Stomach (tissue), 9 donors: ENCODE data around the gene TPST2. TPM values are rescaled to one million over a fixed set of nuclear protein-coding genes. Genes with fewer than 3 reads are reported as not detected.
A peak's percentile ranks its signal among the peaks of the same experiment; 100 is the strongest.

Source experiments
- DNase-seq, 2 donors: peaks; one replicate each; pipeline versions ENCODE4 v3.0.0 to v3.0.0-alpha.2; 2013 to 2019
- H3K27ac ChIP-seq, 5 donors: fragments of 200-600 bp in 4 of 5; sonication (generic) in 4 of 5; one replicate each; pipeline ENCODE4 v1.5.1; 2013 to 2019; ENCODE audit warnings: mild to moderate bottlenecking in 1 of 5, moderate library complexity in 1 of 5
- H3K27me3 ChIP-seq, 3 donors: fragments of 200-600 bp; sonication (generic); one replicate each; pipeline ENCODE4 v1.5.1; 2017 to 2019; ENCODE audit warnings: mixed run types in 1 of 3
- H3K36me3 ChIP-seq, 4 donors: fragments of 200-600 bp; sonication (generic); 1 replicate in 3 of 4; 2 replicates in 1 of 4; pipeline ENCODE4 v1.5.1; 2016 to 2019
- H3K4me1 ChIP-seq, 4 donors: fragments of 200-600 bp; sonication (generic); one replicate each; pipeline ENCODE4 v1.5.1; 2016 to 2019
- H3K4me3 ChIP-seq, 4 donors: fragments of 200-600 bp; sonication (generic) in 3 of 4; one replicate each; pipeline ENCODE4 v1.5.1; 2016 to 2019; ENCODE audit warnings: mild to moderate bottlenecking in 1 of 4
- H3K9me3 ChIP-seq, 4 donors: fragments of 200-600 bp; sonication (generic); one replicate each; pipeline ENCODE4 v1.5.1; 2016 to 2019
- EP300 ChIP-seq: sonication (generic); formaldehyde crosslinking; IDR thresholded peaks from one replicate; pipeline ENCODE4 v1.6.1; 2017; ENCODE audit warnings: antibody characterized with exemption
- POLR2A ChIP-seq, 4 donors: fragments of 450-650 bp; IDR thresholded peaks; one replicate each; pipeline ENCODE4 v1.6.1; 2016; ENCODE audit warnings: antibody characterized with exemption in 4 of 4, control low read depth in 2 of 4, mild to moderate bottlenecking in 1 of 4, moderate library complexity in 1 of 4
- POLR2AphosphoS5 ChIP-seq, 3 donors: sonication (generic); formaldehyde crosslinking; IDR thresholded peaks; one replicate each; pipeline ENCODE4 v1.6.1; 2016; ENCODE audit warnings: antibody characterized with exemption in 3 of 3
- WGBS, 5 donors: extraction: QIAGEN DNeasy Blood & Tissue Kit in 3 of 5; methylation state at CpG; one replicate each; pipeline versions ENCODE4 v1.1.5 to v1.1.7; 2013 to 2018; 5-methylcytosine and 5-hydroxymethylcytosine counted together
- intact Hi-C: fragments of 100-400 bp; cut with DNase I; formaldehyde crosslinking; loops from one replicate; pipeline ENCODE4 v1.15.1; 2023; ENCODE audit warnings: low total_unique reads
- polyA plus RNA-seq, 3 donors: library from polyadenylated mRNA; stranded (reverse); fragments of 200-250 nt; gene quantifications; one replicate each; pipeline ENCODE4 v1.2.3, GENCODE V29; 2013
- total RNA-seq, 5 donors: library from RNA; depleted of rRNA; stranded (reverse); fragments of >200 nt; gene quantifications; one replicate each; pipeline versions ENCODE4 v1.1.0 to v1.2.3, GENCODE V29; 2014 to 2016
- TF ChIP-seq, protein P1 (sequence below), 7 experiments: fragments of 450-650 bp in 4 of 7; fragments of 200-600 bp in 3 of 7; sonication (generic) in 3 of 7; IDR thresholded peaks; one replicate each; pipeline ENCODE4 v1.5.1; 2016 to 2019; ENCODE audit warnings: antibody characterized with exemption in 7 of 7, control low read depth in 2 of 7, mild to moderate bottlenecking in 1 of 7
- donor health status: healthy with polysubstance abuse.
- donor health status: Bipolar disorder and iron deficiency.
- donor health status: healthy.

TPST2 gene
- total and polyA plus RNA-seq, 8 donors = 5.3 to 88.3 (median 10.4) TPM

DNA sequence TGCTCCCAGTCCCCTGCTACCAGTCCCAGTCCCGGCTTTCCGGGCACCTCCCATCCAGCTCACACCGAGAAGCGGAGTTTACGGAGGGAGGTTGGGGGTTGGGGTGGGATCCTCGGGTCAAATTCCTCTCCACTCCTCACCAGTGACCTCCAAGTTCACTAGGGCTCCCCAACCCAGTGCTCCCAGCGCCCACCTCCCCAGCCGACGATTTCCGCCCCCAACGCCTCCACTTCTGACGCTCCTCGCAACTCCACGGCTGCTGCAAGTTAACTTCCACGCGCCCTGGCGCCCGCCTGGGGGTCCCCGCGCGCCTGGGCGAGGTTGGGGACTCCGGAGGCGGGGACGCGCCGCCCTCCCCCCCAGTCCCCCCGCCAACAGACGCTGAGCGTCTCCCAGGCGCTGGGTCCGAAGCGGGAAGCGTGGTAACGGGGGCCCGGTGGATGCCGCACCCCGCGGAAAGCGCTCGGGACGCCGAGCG is 526 bp downstream of the TPST2 start:
- DNase-seq = peak; percentile 38 to 62
- 0 to 1% (median 1%) methylated on average over 16 to 44 of the region's 44 CpGs for WGBS, 5 donors
- Histone ChIP-seq H3K4me1 (peaks cover 6 to 57% (median 31%) of the 10 kb centered on the region in 4 donors), H3K27me3 (peaks cover 0 to 7% (median 0%) of the 10 kb centered on the region in 3 donors), H3K27ac (peak overlapping the region; percentile 74 to 92 (median 85)), H3K4me3 (peak overlapping the region; percentile 88 to 94 (median 92)), H3K9me3 (no peaks in the 10 kb centered on the region), H3K36me3 (no peaks in the 10 kb centered on the region)
- intact Hi-C loops = no loop called here
- TF ChIP-seq EP300 (no peak), POLR2AphosphoS5 (IDR thresholded peaks at IDR 0.05) (no peak), POLR2A (IDR thresholded peaks at IDR 0.05) (no peak)
- TF ChIP-seq, protein P1, sequence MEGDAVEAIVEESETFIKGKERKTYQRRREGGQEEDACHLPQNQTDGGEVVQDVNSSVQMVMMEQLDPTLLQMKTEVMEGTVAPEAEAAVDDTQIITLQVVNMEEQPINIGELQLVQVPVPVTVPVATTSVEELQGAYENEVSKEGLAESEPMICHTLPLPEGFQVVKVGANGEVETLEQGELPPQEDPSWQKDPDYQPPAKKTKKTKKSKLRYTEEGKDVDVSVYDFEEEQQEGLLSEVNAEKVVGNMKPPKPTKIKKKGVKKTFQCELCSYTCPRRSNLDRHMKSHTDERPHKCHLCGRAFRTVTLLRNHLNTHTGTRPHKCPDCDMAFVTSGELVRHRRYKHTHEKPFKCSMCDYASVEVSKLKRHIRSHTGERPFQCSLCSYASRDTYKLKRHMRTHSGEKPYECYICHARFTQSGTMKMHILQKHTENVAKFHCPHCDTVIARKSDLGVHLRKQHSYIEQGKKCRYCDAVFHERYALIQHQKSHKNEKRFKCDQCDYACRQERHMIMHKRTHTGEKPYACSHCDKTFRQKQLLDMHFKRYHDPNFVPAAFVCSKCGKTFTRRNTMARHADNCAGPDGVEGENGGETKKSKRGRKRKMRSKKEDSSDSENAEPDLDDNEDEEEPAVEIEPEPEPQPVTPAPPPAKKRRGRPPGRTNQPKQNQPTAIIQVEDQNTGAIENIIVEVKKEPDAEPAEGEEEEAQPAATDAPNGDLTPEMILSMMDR (IDR thresholded peaks at IDR 0.05) = no peak

DNA sequence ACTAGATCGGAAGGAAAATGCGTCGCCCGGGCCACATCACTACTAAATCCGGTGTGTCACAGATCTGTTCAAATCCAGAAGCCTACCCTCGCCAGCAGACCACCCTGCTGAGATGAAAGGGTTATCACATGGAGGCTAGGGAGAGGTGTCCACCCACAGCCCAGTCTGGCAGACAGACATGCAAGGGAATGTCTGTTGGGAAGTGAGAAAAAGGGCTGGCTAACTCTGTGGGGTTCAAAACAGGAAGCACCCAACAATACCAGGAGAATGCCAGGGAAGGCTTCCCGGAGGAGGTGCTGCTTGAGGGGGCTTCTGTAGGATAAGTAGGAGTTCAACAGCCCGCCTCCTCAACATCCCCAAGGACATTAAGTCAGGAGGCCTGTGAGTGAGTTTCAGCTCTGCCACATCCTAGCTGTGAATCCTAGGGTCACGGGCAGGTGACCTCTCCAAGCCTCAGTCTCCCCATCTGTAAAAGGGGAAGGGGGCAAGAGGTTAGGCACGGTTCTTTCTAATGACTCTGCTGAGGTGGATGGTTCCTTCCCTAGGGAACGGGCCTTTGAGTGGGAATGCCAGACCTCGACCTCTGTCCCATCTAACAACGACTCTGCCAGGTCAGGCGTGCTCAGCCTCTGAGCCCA is 1.1 kb downstream of the TPST2 start:
- WGBS, 5 donors = 55 to 63% (median 56%) methylated on average over 13 to 14 of the region's 14 CpGs
- TF ChIP-seq EP300 = no peak
- TF ChIP-seq, protein P1 (IDR thresholded peaks at IDR 0.05) = no peak
- no peak for TF ChIP-seq POLR2AphosphoS5 (IDR thresholded peaks at IDR 0.05)
- TF ChIP-seq POLR2A (IDR thresholded peaks at IDR 0.05) = no peak
- intact Hi-C loops = no loop called here
- Histone ChIP-seq H3K4me3 (peak overlapping the region; percentile 88 to 94 (median 92)), H3K36me3 (no peaks in the 10 kb centered on the region), H3K27ac (peak overlapping the region; percentile 74 to 92 (median 85)), H3K9me3 (no peaks in the 10 kb centered on the region), H3K4me1 (peaks cover 6 to 57% (median 31%) of the 10 kb centered on the region in 4 donors), H3K27me3 (peaks cover 0 to 1% (median 0%) of the 10 kb centered on the region in 3 donors)
- no peak for DNase-seq

DNA sequence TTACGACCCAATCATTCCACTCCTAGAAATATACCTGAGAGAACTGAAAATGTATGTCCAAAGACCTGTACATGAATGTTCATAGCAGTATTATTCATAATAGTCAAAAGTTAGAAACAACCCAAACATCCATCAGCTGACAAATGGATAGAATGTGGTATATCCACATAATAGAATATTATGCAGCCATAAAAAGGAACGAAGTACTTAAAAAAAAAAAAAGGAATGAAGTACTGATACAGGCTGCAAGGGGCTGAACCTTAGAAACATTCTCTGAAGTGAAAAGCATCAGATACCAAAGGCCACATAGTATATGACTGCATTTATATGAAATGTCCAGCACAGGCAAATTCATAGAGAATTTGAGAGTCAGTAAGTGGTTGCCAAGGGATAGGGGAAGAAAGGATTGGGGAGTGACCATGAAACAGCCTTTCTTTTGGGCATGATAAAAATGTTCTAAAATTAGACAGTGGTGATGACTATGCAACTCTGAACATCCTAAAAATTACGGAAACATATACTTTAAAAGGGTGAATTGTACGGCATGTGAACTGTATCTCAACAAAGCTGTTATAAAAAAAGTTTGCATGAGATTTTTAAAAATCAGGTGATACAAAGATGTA is 1.8 kb downstream of the TPST2 start:
- 87 to 98% (median 94%) methylated on average over 4 of the region's 4 CpGs for WGBS, 5 donors
- TF ChIP-seq EP300 (no peak), POLR2AphosphoS5 (IDR thresholded peaks at IDR 0.05) (no peak), POLR2A (IDR thresholded peaks at IDR 0.05) (no peak)
- TF ChIP-seq, protein P1 (IDR thresholded peaks at IDR 0.05) = no peak
- peaks cover 6 to 57% (median 31%) of the 10 kb centered on the region in 4 donors for H3K4me1 ChIP-seq
- peak overlapping the region in 2 of 4 donors; percentile 88 to 93 for H3K4me3 ChIP-seq
- H3K36me3 ChIP-seq = no peaks in the 10 kb centered on the region
- DNase-seq = no peak
- no peaks in the 10 kb centered on the region for H3K9me3 ChIP-seq
- peak overlapping the region in 2 of 5 donors; percentile 83 to 92 for H3K27ac ChIP-seq
- no peaks in the 10 kb centered on the region for H3K27me3 ChIP-seq
- intact Hi-C loops = no loop called here

DNA sequence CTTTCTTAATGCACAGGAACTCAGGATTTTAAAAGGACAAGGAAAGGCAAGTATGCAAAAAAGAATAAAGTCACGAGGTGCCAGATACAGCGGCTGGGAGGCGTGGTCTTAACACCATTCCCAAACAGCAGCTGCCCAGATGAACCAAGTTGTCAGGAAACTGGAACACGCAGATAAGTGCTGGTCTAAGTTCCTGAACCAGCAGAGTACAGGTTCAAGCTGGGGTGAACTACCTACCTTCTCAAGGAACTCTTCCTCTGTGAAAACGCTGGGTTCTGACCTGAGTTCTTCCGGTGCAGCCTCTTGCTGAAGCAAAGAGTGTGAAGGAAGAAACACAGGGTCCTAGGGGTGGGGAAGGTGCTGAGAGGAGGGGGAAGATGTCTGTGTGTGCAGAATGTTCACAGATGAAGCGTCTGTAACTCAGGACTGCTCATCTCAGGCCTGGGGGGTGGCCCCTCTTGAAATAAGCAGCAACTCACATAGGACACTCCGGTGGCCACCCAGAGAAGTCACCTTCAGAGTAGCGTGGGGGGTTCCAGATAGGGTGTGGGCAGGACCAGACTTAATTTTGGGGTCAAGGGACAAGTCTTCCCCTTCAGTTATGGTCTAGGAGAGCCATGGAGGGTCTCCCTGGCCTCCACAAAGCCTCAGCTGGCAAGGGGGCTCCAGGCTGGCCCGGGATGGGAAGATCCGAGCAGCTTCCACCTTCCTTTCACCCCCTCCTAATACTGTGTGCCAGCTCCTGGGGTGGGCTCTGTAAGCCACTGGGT is 3.2 kb downstream of the TPST2 start:
- H3K27ac ChIP-seq = peak overlapping the region in 1 of 5 donors; percentile 26
- intact Hi-C loops = no loop called here
- no peak overlapping the region for H3K4me3 ChIP-seq
- H3K27me3 ChIP-seq = no peaks in the 10 kb centered on the region
- no peaks in the 10 kb centered on the region for H3K9me3 ChIP-seq
- 50 to 64% (median 62%) methylated on average over 11 of the region's 11 CpGs for WGBS, 5 donors
- DNase-seq = peak in 1 of 2 donors; percentile 38
- peaks cover 6 to 48% (median 28%) of the 10 kb centered on the region in 4 donors for H3K4me1 ChIP-seq
- peaks cover 0 to 12% (median 6%) of the 10 kb centered on the region in 4 donors for H3K36me3 ChIP-seq
- TF ChIP-seq POLR2A (IDR thresholded peaks at IDR 0.05) (no peak), POLR2AphosphoS5 (IDR thresholded peaks at IDR 0.05) (peak in 1 of 3 donors; percentile 6)
